IPS-15b (cell line): ENCODE results near the gene SLC36A4.

ENCODE experiments used
- H3K27me3 ChIP-seq: one replicate; pipeline ENCODE4 v1.6.1; 2013; ENCODE audit warnings: low read length; ENCODE audit not compliant: control insufficient read depth, insufficient read depth
- H3K36me3 ChIP-seq: one replicate; pipeline ENCODE4 v1.6.1; 2013; ENCODE audit warnings: low read length; ENCODE audit not compliant: control insufficient read depth, insufficient read depth
- H3K4me1 ChIP-seq: one replicate; pipeline ENCODE4 v1.6.1; 2013; ENCODE audit warnings: mild to moderate bottlenecking, low read length; ENCODE audit not compliant: control insufficient read depth, insufficient read depth
- H3K4me3 ChIP-seq: one replicate; pipeline ENCODE4 v1.5.1; 2013; ENCODE audit warnings: low read depth, low read length
- H3K9ac ChIP-seq: one replicate; pipeline ENCODE4 v1.6.1; 2013; ENCODE audit warnings: low read depth, mild to moderate bottlenecking, low read length
- H3K9me3 ChIP-seq: one replicate; pipeline ENCODE4 v1.6.1; 2013; ENCODE audit warnings: mild to moderate bottlenecking, low read length; ENCODE audit not compliant: control insufficient read depth, insufficient read depth

SLC36A4 gene

GRCh38 chr11:93155738-93156137 is 42.1 kb downstream of the SLC36A4 start:
- H3K36me3 ChIP-seq: no peaks in the 10 kb centered on the region

GRCh38 chr11:93145390-93145915 is 52.3 kb downstream of the SLC36A4 start:
- Histone ChIP-seq H3K4me1 (no peaks in the 10 kb centered on the region), H3K9me3 (no peaks in the 10 kb centered on the region), H3K36me3 (no peaks in the 10 kb centered on the region), H3K9ac (no peak overlapping the region), H3K27me3 (no peaks in the 10 kb centered on the region), H3K4me3 (no peak overlapping the region)

More at GRCh38 chr11:93155738-93156137, 42.1 kb downstream of the SLC36A4 start:
- Histone ChIP-seq H3K9me3 (no peaks in the 10 kb centered on the region), H3K4me1 (no peaks in the 10 kb centered on the region), H3K9ac (no peak overlapping the region), H3K27me3 (no peaks in the 10 kb centered on the region), H3K4me3 (no peak overlapping the region)

DNA sequence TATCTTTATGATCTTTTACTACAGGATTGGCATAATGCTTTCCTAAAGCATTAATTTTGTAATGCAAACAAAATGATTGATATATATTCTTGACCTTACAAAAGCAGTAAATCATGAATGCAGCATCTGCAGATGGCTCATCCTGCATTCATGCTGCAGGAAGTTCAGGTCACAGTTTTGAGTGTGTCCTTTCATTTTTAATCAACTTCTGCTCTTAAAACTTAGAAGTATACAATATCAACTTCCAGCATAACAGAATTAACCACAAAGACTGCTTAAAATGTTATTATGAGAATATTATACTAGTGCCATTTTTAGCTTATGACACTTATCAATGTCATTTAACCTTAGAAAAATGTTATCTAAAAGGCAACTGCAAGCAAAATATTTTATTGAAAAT is 54.0 kb downstream of the SLC36A4 start:
- H3K27me3 ChIP-seq: no peaks in the 10 kb centered on the region
- no peaks in the 10 kb centered on the region for H3K36me3 ChIP-seq
- no peak overlapping the region for H3K9ac ChIP-seq
- H3K4me3 ChIP-seq: no peak overlapping the region
- no peaks in the 10 kb centered on the region for H3K9me3 ChIP-seq
- no peaks in the 10 kb centered on the region for H3K4me1 ChIP-seq

- H3K27me3 ChIP-seq: no peaks in the 10 kb centered on the region
- H3K4me1 ChIP-seq: no peaks in the 10 kb centered on the region
- no peaks in the 10 kb centered on the region for H3K36me3 ChIP-seq
- no peaks in the 10 kb centered on the region for H3K9me3 ChIP-seq
- no peak overlapping the region for H3K4me3 ChIP-seq
- H3K9ac ChIP-seq: no peak overlapping the region
Observed at GRCh38 chr11:93143186-93143585, 54.6 kb downstream of the SLC36A4 start.

DNA sequence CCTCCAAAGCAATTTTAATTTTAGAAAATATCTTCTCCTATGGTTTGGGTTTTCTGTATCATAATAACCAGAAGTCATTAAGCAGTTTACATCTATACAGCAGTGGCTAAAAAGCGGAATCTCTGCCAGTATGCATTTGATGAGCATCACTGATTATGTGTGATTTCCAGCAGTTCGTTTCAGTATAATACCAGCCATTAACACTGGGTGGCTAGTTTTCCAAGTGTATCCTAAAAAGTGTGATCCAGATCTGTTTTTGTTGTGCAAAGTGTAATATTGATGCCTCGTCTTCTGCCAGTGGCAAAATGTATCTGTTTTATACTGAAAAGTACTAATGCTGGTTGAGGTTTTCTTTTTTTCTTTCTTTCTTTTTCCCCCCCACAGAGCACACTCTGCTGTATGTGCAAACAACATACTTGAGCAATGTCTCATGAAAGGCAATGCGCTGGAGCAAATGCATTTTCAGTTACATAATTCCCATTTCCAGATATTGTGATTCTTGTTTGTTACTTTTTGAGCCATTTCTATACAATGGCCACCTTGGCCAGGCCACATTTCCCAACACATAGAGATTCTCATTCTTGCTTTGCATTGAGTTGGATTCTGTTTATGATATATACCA is 64.2 kb downstream of the SLC36A4 start:
- Histone ChIP-seq H3K4me3 (no peak overlapping the region), H3K36me3 (no peaks in the 10 kb centered on the region), H3K9ac (no peak overlapping the region), H3K27me3 (no peaks in the 10 kb centered on the region), H3K9me3 (no peaks in the 10 kb centered on the region), H3K4me1 (no peaks in the 10 kb centered on the region)

DNA sequence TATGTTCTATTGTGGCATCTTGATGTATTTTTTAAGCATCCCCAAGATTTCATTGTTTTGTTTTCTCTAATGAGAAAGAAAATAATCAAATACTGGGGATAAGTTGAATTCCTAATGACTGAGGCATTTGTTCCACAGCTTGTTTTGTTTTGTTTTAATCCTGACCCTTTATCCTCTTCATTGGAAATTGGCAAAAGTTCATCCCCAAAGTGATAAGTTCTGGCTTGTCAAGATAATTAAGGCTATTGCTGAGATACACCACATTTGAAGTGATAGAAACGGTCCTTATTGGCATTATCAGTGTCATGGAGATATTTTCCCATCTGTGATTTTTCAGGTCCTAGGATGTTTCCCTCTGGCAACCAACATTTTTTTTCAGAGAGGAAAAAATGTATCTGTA is 65.0 kb downstream of the SLC36A4 start:
- no peak overlapping the region for H3K4me3 ChIP-seq
- no peaks in the 10 kb centered on the region for H3K9me3 ChIP-seq
- H3K9ac ChIP-seq: no peak overlapping the region
- no peaks in the 10 kb centered on the region for H3K36me3 ChIP-seq
- no peaks in the 10 kb centered on the region for H3K27me3 ChIP-seq
- H3K4me1 ChIP-seq: no peaks in the 10 kb centered on the region

- H3K36me3 ChIP-seq: no peaks in the 10 kb centered on the region
- no peak overlapping the region for H3K9ac ChIP-seq
- H3K27me3 ChIP-seq: no peaks in the 10 kb centered on the region
- H3K9me3 ChIP-seq: no peaks in the 10 kb centered on the region
- no peaks in the 10 kb centered on the region for H3K4me1 ChIP-seq
- H3K4me3 ChIP-seq: no peak overlapping the region
Observed at GRCh38 chr11:93131709-93132108, 66.1 kb downstream of the SLC36A4 start.

- H3K4me3 ChIP-seq: no peak overlapping the region
- no peaks in the 10 kb centered on the region for H3K4me1 ChIP-seq
- no peak overlapping the region for H3K9ac ChIP-seq
- no peaks in the 10 kb centered on the region for H3K36me3 ChIP-seq
- no peaks in the 10 kb centered on the region for H3K27me3 ChIP-seq
- H3K9me3 ChIP-seq: no peaks in the 10 kb centered on the region
Observed at GRCh38 chr11:93128574-93128973, 69.2 kb downstream of the SLC36A4 start.

DNA sequence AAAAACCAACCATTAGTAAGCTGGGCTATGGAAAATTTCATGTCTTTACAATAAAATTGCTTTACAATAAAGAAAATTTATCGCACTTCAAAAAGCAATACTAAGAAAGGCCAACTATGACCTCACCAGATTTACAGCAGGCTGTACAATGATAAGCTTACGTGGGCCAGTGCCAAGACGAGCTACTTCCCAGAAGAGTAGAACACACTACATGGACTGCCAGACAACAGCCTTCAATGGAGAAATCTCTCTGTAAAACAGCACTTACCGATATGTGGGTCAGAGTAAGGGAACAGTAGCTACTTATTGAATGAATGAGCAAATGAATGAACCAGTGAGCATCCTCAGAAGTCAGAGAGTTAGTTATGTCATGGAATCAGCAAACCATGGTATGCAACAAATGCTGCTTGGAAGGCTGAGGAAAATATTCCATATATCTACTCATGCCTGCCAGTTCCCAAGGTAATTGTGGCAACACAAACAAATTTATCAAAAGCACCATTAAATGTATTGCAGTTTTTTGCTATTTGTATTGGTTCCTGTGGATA is 74.4 kb downstream of the SLC36A4 start:
- no peaks in the 10 kb centered on the region for H3K36me3 ChIP-seq

GRCh38 chr11:93122535-93123235 is 75.1 kb downstream of the SLC36A4 start:
- Histone ChIP-seq H3K9ac (no peak overlapping the region), H3K9me3 (no peaks in the 10 kb centered on the region), H3K36me3 (no peaks in the 10 kb centered on the region), H3K4me1 (peaks cover 10% of the 10 kb centered on the region), H3K4me3 (no peak overlapping the region), H3K27me3 (no peaks in the 10 kb centered on the region)

More for the DNA sequence above, 74.4 kb downstream of the SLC36A4 start:
- Histone ChIP-seq H3K4me3 (no peak overlapping the region), H3K27me3 (no peaks in the 10 kb centered on the region), H3K9ac (no peak overlapping the region), H3K9me3 (no peaks in the 10 kb centered on the region), H3K4me1 (peaks cover 4% of the 10 kb centered on the region)

- Histone ChIP-seq H3K4me3 (no peak overlapping the region), H3K4me1 (peaks cover 32% of the 10 kb centered on the region), H3K9ac (no peak overlapping the region)
Observed at GRCh38 chr11:93118276-93118675, 79.5 kb downstream of the SLC36A4 start.

GRCh38 chr11:93117565-93117964 is 80.2 kb downstream of the SLC36A4 start:
- H3K4me3 ChIP-seq: peak overlapping the region; percentile 20
- H3K4me1 ChIP-seq: peaks cover 32% of the 10 kb centered on the region
- no peaks in the 10 kb centered on the region for H3K27me3 ChIP-seq
- H3K9ac ChIP-seq: no peak overlapping the region
- H3K36me3 ChIP-seq: no peaks in the 10 kb centered on the region
- H3K9me3 ChIP-seq: no peaks in the 10 kb centered on the region

More at GRCh38 chr11:93118276-93118675, 79.5 kb downstream of the SLC36A4 start:
- Histone ChIP-seq H3K9me3 (no peaks in the 10 kb centered on the region), H3K36me3 (no peaks in the 10 kb centered on the region), H3K27me3 (no peaks in the 10 kb centered on the region)
